ENCODE data around the gene PTCSC3.

DNA sequence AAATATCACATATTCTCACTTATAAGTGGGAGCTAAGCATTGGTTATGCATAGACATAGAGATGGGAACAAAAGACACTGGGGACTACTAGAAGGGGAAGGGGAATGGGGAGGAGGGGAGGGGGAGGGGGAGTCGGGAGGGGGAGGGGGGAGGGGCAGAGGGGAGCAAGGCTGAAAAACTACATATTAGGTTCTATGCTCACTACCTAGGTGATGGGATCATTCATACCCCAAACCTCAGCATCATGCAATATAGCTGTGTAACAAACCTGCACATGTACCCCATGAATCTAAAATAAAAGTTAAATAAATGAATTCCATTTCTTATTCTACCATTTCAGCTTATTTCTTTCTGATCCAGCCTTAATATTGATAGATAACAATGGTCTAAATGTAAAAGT, 21.9 kb upstream of the PTCSC3 start:
- TF ChIP-seq, protein P1, sequence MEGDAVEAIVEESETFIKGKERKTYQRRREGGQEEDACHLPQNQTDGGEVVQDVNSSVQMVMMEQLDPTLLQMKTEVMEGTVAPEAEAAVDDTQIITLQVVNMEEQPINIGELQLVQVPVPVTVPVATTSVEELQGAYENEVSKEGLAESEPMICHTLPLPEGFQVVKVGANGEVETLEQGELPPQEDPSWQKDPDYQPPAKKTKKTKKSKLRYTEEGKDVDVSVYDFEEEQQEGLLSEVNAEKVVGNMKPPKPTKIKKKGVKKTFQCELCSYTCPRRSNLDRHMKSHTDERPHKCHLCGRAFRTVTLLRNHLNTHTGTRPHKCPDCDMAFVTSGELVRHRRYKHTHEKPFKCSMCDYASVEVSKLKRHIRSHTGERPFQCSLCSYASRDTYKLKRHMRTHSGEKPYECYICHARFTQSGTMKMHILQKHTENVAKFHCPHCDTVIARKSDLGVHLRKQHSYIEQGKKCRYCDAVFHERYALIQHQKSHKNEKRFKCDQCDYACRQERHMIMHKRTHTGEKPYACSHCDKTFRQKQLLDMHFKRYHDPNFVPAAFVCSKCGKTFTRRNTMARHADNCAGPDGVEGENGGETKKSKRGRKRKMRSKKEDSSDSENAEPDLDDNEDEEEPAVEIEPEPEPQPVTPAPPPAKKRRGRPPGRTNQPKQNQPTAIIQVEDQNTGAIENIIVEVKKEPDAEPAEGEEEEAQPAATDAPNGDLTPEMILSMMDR (conservative IDR thresholded peaks at IDR 0.05; ENCODE audit: low read length): no peak
- TF ChIP-seq EZH2phosphoT487 (IDR thresholded peaks at IDR 0.05; ENCODE audit: borderline replicate concordance, low read depth, low read length): no peak

All from OCI-LY7 (cell line).